Measurements from ENCODE around the gene PSIP1.
"Not testable (repeated sequence)": the region's sequence is repeated elsewhere in the genome, so short reads cannot be mapped to it uniquely, and the experiment has no call there.

Gene PSIP1

GRCh38 chr9:15430920-15431844, 79.6 kb downstream of the PSIP1 start:
- no peaks in the 10 kb centered on the region for H3K27me3 ChIP-seq (ENCODE audit: control insufficient read depth in 3 of 3, insufficient read depth in 3 of 3, low read depth in 1 of 3, low read length in 3 of 3)
- no peak overlapping the region for H3K4me3 ChIP-seq (ENCODE audit: low read length in 2 of 2)
- no peak overlapping the region for H3K23ac ChIP-seq (ENCODE audit: low read depth, low read length, poor library complexity)
- DNase-seq (ENCODE audit: low spot score), result no peak
- H2BK12ac ChIP-seq (ENCODE audit: low read length), result no peak overlapping the region
- H3K4ac ChIP-seq (ENCODE audit: low read length), result no peak overlapping the region
- no peak overlapping the region for H2AK5ac ChIP-seq (ENCODE audit: low read depth, low read length)
- H3K14ac ChIP-seq (ENCODE audit: low read length), result no peak overlapping the region
- H3K18ac ChIP-seq (ENCODE audit: low read length), result no peak overlapping the region
- H3K4me1 ChIP-seq (ENCODE audit: control insufficient read depth in 2 of 2, insufficient read depth in 1 of 2, low read depth in 1 of 2, low read length in 2 of 2), result no peaks in the 10 kb centered on the region
- no CpG with 5 or more reads among the region's 5 CpGs for WGBS, 2 donors (ENCODE audit: extremely low coverage in 2 of 2, insufficient read length in 2 of 2, insufficient replicate concordance in 1 of 2)
- no peak overlapping the region for H4K91ac ChIP-seq (ENCODE audit: low read depth, low read length, poor library complexity)
- H4K8ac ChIP-seq (ENCODE audit: low read depth, low read length), result no peak overlapping the region
- H3K9ac ChIP-seq (ENCODE audit: low read depth, low read length, poor library complexity), result no peak overlapping the region
- peaks cover 0 to 9% of the 10 kb centered on the region in 2 donors for H3K9me3 ChIP-seq (replicated peaks in 1 of 2; ENCODE audit: control insufficient read depth in 2 of 2, insufficient read depth in 1 of 2, low read depth in 1 of 2, low read length in 2 of 2)
- peaks cover 11 to 97% of the 10 kb centered on the region in 2 donors for H3K36me3 ChIP-seq (replicated peaks in 1 of 2; ENCODE audit: control insufficient read depth in 2 of 2, insufficient read depth in 2 of 2, low read length in 2 of 2)
- no peak overlapping the region for H2BK120ac ChIP-seq (ENCODE audit: low read depth, low read length)
- H2AFZ ChIP-seq (ENCODE audit: low read length), result no peak overlapping the region
- no peaks in the 10 kb centered on the region for H3K79me1 ChIP-seq (ENCODE audit: low read depth, low read length)
- H2BK5ac ChIP-seq (ENCODE audit: low read length), result no peak overlapping the region
- no peak overlapping the region for H2BK15ac ChIP-seq (ENCODE audit: low read length)
- no peak overlapping the region for H3K27ac ChIP-seq (replicated peaks; ENCODE audit: low read length)
- no peak overlapping the region for H3K4me2 ChIP-seq (ENCODE audit: insufficient read depth, low read length, poor library complexity, severe bottlenecking)

- H2BK12ac ChIP-seq (ENCODE audit: low read length); H4K91ac ChIP-seq (ENCODE audit: low read depth, low read length, poor library complexity); H3K79me1 ChIP-seq (ENCODE audit: low read depth, low read length); H3K4ac ChIP-seq (ENCODE audit: low read length); H2AK5ac ChIP-seq (ENCODE audit: low read depth, low read length); H2AFZ ChIP-seq (ENCODE audit: low read length); H3K9ac ChIP-seq (ENCODE audit: low read depth, low read length, poor library complexity); H3K4me2 ChIP-seq (ENCODE audit: insufficient read depth, low read length, poor library complexity, severe bottlenecking); H2BK5ac ChIP-seq (ENCODE audit: low read length); H3K23ac ChIP-seq (ENCODE audit: low read depth, low read length, poor library complexity); H2BK15ac ChIP-seq (ENCODE audit: low read length); H3K27ac ChIP-seq (replicated peaks; ENCODE audit: low read length); H3K4me3 ChIP-seq (ENCODE audit: low read length in 2 of 2); H4K8ac ChIP-seq (ENCODE audit: low read depth, low read length); H3K27me3 ChIP-seq (ENCODE audit: control insufficient read depth in 3 of 3, insufficient read depth in 3 of 3, low read depth in 1 of 3, low read length in 3 of 3); H3K14ac ChIP-seq (ENCODE audit: low read length); H3K18ac ChIP-seq (ENCODE audit: low read length); DNase-seq (ENCODE audit: low spot score); H3K4me1 ChIP-seq (ENCODE audit: control insufficient read depth in 2 of 2, insufficient read depth in 1 of 2, low read depth in 1 of 2, low read length in 2 of 2); H2BK120ac ChIP-seq (ENCODE audit: low read depth, low read length): not testable (repeated sequence)
- peaks cover 9 to 85% of the 10 kb centered on the region in 2 donors for H3K36me3 ChIP-seq (replicated peaks in 1 of 2; ENCODE audit: control insufficient read depth in 2 of 2, insufficient read depth in 2 of 2, low read length in 2 of 2)
- peaks cover 0 to 11% of the 10 kb centered on the region in 2 donors for H3K9me3 ChIP-seq (replicated peaks in 1 of 2; ENCODE audit: control insufficient read depth in 2 of 2, insufficient read depth in 1 of 2, low read depth in 1 of 2, low read length in 2 of 2)
- WGBS, 2 donors (ENCODE audit: extremely low coverage in 2 of 2, insufficient read length in 2 of 2, insufficient replicate concordance in 1 of 2), result no CpG with 5 or more reads among the region's 7 CpGs
Measured at GRCh38 chr9:15427702-15428101, 83.1 kb downstream of the PSIP1 start.

GRCh38 chr9:15426019-15426418, 84.8 kb downstream of the PSIP1 start:
- Histone ChIP-seq H3K23ac (ENCODE audit: low read depth, low read length, poor library complexity) (no peak overlapping the region), H2AK5ac (ENCODE audit: low read depth, low read length) (no peak overlapping the region), H3K27me3 (ENCODE audit: control insufficient read depth in 3 of 3, insufficient read depth in 3 of 3, low read depth in 1 of 3, low read length in 3 of 3) (no peaks in the 10 kb centered on the region), H2AFZ (ENCODE audit: low read length) (no peak overlapping the region), H3K27ac (replicated peaks; ENCODE audit: low read length) (no peak overlapping the region), H3K4me2 (ENCODE audit: insufficient read depth, low read length, poor library complexity, severe bottlenecking) (no peak overlapping the region), H3K9ac (ENCODE audit: low read depth, low read length, poor library complexity) (no peak overlapping the region), H3K4me3 (ENCODE audit: low read length in 2 of 2) (no peak overlapping the region), H2BK15ac (ENCODE audit: low read length) (no peak overlapping the region), H3K4ac (ENCODE audit: low read length) (no peak overlapping the region), H2BK5ac (ENCODE audit: low read length) (no peak overlapping the region), H3K36me3 (replicated peaks in 1 of 2; ENCODE audit: control insufficient read depth in 2 of 2, insufficient read depth in 2 of 2, low read length in 2 of 2) (peaks cover 9 to 68% of the 10 kb centered on the region in 2 donors), H4K8ac (ENCODE audit: low read depth, low read length) (no peak overlapping the region), H4K91ac (ENCODE audit: low read depth, low read length, poor library complexity) (no peak overlapping the region), H3K9me3 (replicated peaks in 1 of 2; ENCODE audit: control insufficient read depth in 2 of 2, insufficient read depth in 1 of 2, low read depth in 1 of 2, low read length in 2 of 2) (peaks cover 0 to 8% of the 10 kb centered on the region in 2 donors), H3K18ac (ENCODE audit: low read length) (no peak overlapping the region), H2BK12ac (ENCODE audit: low read length) (no peak overlapping the region), H3K4me1 (ENCODE audit: control insufficient read depth in 2 of 2, insufficient read depth in 1 of 2, low read depth in 1 of 2, low read length in 2 of 2) (no peaks in the 10 kb centered on the region), H3K79me1 (ENCODE audit: low read depth, low read length) (peaks cover 8% of the 10 kb centered on the region), H3K14ac (ENCODE audit: low read length) (no peak overlapping the region), H2BK120ac (ENCODE audit: low read depth, low read length) (no peak overlapping the region)
- WGBS, 2 donors (ENCODE audit: extremely low coverage in 2 of 2, insufficient read length in 2 of 2, insufficient replicate concordance in 1 of 2), result no CpG with 5 or more reads among the region's 8 CpGs
- no peak for DNase-seq (ENCODE audit: low spot score)

- WGBS, 2 donors (ENCODE audit: extremely low coverage in 2 of 2, insufficient read length in 2 of 2, insufficient replicate concordance in 1 of 2), result no CpG with 5 or more reads among the region's 18 CpGs
- no peak overlapping the region for H2BK120ac ChIP-seq (ENCODE audit: low read depth, low read length)
- H3K4me1 ChIP-seq (ENCODE audit: control insufficient read depth in 2 of 2, insufficient read depth in 1 of 2, low read depth in 1 of 2, low read length in 2 of 2), result no peaks in the 10 kb centered on the region
- H3K4ac ChIP-seq (ENCODE audit: low read length), result no peak overlapping the region
- H2BK5ac ChIP-seq (ENCODE audit: low read length), result peak overlapping the region; percentile 96
- H3K14ac ChIP-seq (ENCODE audit: low read length), result peak overlapping the region; percentile 87
- peak overlapping the region; percentile 96 for H3K9ac ChIP-seq (ENCODE audit: low read depth, low read length, poor library complexity)
- H4K91ac ChIP-seq (ENCODE audit: low read depth, low read length, poor library complexity), result no peak overlapping the region
- peaks cover 0 to 8% of the 10 kb centered on the region in 2 donors for H3K9me3 ChIP-seq (replicated peaks in 1 of 2; ENCODE audit: control insufficient read depth in 2 of 2, insufficient read depth in 1 of 2, low read depth in 1 of 2, low read length in 2 of 2)
- H3K36me3 ChIP-seq (replicated peaks in 1 of 2; ENCODE audit: control insufficient read depth in 2 of 2, insufficient read depth in 2 of 2, low read length in 2 of 2), result peaks cover 9 to 44% of the 10 kb centered on the region in 2 donors
- peak overlapping the region; percentile 97 for H3K18ac ChIP-seq (ENCODE audit: low read length)
- H3K79me1 ChIP-seq (ENCODE audit: low read depth, low read length), result peaks cover 8% of the 10 kb centered on the region
- H3K4me2 ChIP-seq (ENCODE audit: insufficient read depth, low read length, poor library complexity, severe bottlenecking), result peak overlapping the region; percentile 55
- no peaks in the 10 kb centered on the region for H3K27me3 ChIP-seq (ENCODE audit: control insufficient read depth in 3 of 3, insufficient read depth in 3 of 3, low read depth in 1 of 3, low read length in 3 of 3)
- no peak for DNase-seq (ENCODE audit: low spot score)
- peak overlapping the region; percentile 61 for H2AK5ac ChIP-seq (ENCODE audit: low read depth, low read length)
- peak overlapping the region; percentile 79 to 97 for H3K4me3 ChIP-seq (ENCODE audit: low read length in 2 of 2)
- H4K8ac ChIP-seq (ENCODE audit: low read depth, low read length), result no peak overlapping the region
- H2BK12ac ChIP-seq (ENCODE audit: low read length), result no peak overlapping the region
- H3K27ac ChIP-seq (replicated peaks; ENCODE audit: low read length), result no peak overlapping the region
- peak overlapping the region; percentile 91 for H2AFZ ChIP-seq (ENCODE audit: low read length)
- no peak overlapping the region for H2BK15ac ChIP-seq (ENCODE audit: low read length)
- H3K23ac ChIP-seq (ENCODE audit: low read depth, low read length, poor library complexity), result peak overlapping the region; percentile 96
Measured at GRCh38 chr9:15423231-15423985, 87.4 kb downstream of the PSIP1 start.
